ENCODE data around the gene RNF207. TPM values are rescaled to one million over a fixed set of nuclear protein-coding genes. Genes with fewer than 3 reads are reported as not detected.

RNF207 gene
- total and polyA plus RNA-seq, 2 of the 13 experiments (the other 11 are each of a cell fraction or from before 2014, with no cell fraction given) = 9.8 to 15.9 TPM

DNA sequence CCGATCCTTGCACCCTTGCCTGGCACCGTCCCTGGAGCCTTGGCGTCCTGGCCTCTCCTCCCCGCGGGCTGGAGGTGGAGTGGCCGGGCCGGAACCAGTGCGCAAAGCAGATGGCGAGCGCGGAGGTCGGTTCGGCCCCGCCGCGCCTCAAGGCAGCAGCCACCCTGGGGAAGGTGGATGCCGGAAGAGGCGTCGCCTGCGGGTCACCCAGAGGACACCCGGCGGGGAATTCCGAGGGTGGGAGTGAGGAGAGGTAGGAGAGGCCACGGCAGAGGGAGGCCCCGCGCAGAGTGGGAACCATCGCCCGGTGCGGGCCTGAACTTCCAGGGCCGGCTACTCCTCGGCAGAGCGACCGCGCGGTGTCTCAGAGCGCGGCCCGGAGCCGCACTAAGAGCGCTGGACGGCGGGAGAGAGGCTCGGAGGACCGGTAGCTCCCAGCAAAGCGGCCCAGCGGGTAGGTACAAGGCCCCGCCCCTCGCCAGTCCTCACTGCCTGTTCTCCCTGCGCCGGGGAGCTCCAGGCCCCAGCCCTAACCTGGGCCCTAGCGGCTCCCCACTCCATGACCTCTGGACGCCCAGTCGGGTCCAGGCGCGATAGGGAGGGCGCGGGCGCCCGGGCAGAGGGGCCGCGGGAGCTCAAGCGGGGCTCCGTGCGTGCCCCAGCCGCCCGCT is at the start of gene RNF207 (continued):
- TF ChIP-seq, protein P1, sequence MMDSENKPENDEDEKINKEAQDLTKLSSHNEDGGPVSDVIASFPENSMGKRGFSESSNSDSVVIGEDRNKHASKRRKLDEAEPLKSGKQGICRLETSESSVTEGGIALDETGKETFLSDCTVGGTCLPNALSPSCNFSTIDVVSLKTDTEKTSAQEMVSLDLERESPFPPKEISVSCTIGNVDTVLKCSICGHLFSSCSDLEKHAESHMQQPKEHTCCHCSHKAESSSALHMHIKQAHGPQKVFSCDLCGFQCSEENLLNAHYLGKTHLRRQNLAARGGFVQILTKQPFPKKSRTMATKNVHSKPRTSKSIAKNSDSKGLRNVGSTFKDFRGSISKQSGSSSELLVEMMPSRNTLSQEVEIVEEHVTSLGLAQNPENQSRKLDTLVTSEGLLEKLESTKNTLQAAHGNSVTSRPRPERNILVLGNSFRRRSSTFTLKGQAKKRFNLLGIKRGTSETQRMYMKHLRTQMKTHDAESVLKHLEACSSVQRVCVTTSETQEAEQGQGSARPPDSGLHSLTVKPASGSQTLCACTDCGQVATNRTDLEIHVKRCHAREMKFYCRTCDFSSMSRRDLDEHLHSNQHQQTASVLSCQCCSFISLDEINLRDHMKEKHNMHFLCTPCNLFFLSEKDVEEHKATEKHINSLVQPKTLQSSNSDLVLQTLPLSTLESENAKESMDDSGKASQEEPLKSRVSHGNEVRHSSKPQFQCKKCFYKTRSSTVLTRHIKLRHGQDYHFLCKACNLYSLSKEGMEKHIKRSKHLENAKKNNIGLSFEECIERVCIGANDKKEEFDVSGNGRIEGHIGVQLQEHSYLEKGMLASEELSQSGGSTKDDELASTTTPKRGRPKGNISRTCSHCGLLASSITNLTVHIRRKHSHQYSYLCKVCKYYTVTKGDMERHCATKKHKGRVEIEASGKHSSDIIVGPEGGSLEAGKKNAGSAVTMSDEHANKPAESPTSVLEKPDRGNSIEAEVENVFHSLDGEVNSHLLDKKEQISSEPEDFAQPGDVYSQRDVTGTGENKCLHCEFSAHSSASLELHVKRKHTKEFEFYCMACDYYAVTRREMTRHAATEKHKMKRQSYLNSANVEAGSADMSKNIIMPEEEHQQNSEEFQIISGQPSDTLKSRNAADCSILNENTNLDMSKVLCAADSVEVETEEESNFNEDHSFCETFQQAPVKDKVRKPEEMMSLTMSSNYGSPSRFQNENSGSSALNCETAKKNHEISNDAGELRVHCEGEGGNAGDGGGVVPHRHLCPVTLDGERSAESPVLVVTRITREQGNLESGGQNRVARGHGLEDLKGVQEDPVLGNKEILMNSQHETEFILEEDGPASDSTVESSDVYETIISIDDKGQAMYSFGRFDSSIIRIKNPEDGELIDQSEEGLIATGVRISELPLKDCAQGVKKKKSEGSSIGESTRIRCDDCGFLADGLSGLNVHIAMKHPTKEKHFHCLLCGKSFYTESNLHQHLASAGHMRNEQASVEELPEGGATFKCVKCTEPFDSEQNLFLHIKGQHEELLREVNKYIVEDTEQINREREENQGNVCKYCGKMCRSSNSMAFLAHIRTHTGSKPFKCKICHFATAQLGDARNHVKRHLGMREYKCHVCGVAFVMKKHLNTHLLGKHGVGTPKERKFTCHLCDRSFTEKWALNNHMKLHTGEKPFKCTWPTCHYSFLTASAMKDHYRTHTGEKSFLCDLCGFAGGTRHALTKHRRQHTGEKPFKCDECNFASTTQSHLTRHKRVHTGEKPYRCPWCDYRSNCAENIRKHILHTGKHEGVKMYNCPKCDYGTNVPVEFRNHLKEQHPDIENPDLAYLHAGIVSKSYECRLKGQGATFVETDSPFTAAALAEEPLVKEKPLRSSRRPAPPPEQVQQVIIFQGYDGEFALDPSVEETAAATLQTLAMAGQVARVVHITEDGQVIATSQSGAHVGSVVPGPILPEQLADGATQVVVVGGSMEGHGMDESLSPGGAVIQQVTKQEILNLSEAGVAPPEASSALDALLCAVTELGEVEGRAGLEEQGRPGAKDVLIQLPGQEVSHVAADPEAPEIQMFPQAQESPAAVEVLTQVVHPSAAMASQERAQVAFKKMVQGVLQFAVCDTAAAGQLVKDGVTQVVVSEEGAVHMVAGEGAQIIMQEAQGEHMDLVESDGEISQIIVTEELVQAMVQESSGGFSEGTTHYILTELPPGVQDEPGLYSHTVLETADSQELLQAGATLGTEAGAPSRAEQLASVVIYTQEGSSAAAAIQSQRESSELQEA (CRISPR knock-in tag; IDR thresholded peaks at IDR 0.05; ENCODE audit: not compliant biosample characterization) = no peak
- TF ChIP-seq ZNF839 (CRISPR knock-in tag; IDR thresholded peaks at IDR 0.05; ENCODE audit: borderline replicate concordance) (no peak; the same call in none of the 2 replicates), RXRA (CRISPR knock-in tag; IDR thresholded peaks at IDR 0.05) (peak; percentile 100), ZNF563 (CRISPR knock-in tag; IDR thresholded peaks at IDR 0.05) (no peak), HOXA5 (CRISPR knock-in tag; IDR thresholded peaks at IDR 0.05) (peak; percentile 65; the same call in 1 of the 2 replicates), ZNF543 (CRISPR knock-in tag; IDR thresholded peaks at IDR 0.05) (peak; percentile 54; the same call in 1 of the 2 replicates), KDM5A (IDR thresholded peaks at IDR 0.05; ENCODE audit: borderline replicate concordance, low read length) (no peak), ZNF235 (CRISPR knock-in tag; IDR thresholded peaks at IDR 0.05; ENCODE audit: borderline replicate concordance) (no peak), EP300 (IDR thresholded peaks at IDR 0.05; ENCODE audit: low read depth in 2 of 2, low read length in 2 of 2) (no peak), EP300 (CRISPR knock-in tag; IDR thresholded peaks at IDR 0.05; ENCODE audit: borderline replicate concordance) (no peak; the same call in 1 of the 2 replicates), HNRNPL (IDR thresholded peaks at IDR 0.05; ENCODE audit: low read depth, low read length) (0 out of 2 replicates have a peak, but pooled peaks have one; percentile 29), NFE2L1 (CRISPR knock-in tag; IDR thresholded peaks at IDR 0.05; ENCODE audit: borderline replicate concordance) (no peak), HOXA9 (CRISPR knock-in tag; IDR thresholded peaks at IDR 0.05; ENCODE audit: borderline replicate concordance) (no peak)
- TF ChIP-seq, protein P2, sequence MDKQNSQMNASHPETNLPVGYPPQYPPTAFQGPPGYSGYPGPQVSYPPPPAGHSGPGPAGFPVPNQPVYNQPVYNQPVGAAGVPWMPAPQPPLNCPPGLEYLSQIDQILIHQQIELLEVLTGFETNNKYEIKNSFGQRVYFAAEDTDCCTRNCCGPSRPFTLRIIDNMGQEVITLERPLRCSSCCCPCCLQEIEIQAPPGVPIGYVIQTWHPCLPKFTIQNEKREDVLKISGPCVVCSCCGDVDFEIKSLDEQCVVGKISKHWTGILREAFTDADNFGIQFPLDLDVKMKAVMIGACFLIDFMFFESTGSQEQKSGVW (CRISPR knock-in tag; IDR thresholded peaks at IDR 0.05; ENCODE audit: borderline replicate concordance) = no peak
- TF ChIP-seq, protein P3, sequence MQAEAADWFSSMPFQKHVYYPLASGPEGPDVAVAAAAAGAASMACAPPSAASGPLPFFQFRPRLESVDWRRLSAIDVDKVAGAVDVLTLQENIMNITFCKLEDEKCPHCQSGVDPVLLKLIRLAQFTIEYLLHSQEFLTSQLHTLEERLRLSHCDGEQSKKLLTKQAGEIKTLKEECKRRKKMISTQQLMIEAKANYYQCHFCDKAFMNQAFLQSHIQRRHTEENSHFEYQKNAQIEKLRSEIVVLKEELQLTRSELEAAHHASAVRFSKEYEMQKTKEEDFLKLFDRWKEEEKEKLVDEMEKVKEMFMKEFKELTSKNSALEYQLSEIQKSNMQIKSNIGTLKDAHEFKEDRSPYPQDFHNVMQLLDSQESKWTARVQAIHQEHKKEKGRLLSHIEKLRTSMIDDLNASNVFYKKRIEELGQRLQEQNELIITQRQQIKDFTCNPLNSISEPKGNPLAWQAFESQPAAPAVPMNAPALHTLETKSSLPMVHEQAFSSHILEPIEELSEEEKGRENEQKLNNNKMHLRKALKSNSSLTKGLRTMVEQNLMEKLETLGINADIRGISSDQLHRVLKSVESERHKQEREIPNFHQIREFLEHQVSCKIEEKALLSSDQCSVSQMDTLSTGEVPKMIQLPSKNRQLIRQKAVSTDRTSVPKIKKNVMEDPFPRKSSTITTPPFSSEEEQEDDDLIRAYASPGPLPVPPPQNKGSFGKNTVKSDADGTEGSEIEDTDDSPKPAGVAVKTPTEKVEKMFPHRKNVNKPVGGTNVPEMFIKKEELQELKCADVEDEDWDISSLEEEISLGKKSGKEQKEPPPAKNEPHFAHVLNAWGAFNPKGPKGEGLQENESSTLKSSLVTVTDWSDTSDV (CRISPR knock-in tag; IDR thresholded peaks at IDR 0.05) = no peak
